GM21526 (cell line): ENCODE results near the gene ZBTB18.

Source experiments
- ATAC-seq: cut with Tn5 transposase; IDR thresholded peaks from one replicate; pipeline ENCODE4 v1.9.1; 2021; ENCODE audit warnings: moderate library complexity; ENCODE audit not compliant: unreplicated experiment, low FRiP score

The ZBTB18 gene

GRCh38 chr1:244085891-244086290 is 34.8 kb downstream of the ZBTB18 start:
- no peak for ATAC-seq

- ATAC-seq = no peak
Observed at GRCh38 chr1:244087021-244087560, 36.0 kb downstream of the ZBTB18 start.

GRCh38 chr1:244087611-244088010 is 36.5 kb downstream of the ZBTB18 start:
- ATAC-seq = no peak

- ATAC-seq = no peak
Observed at GRCh38 chr1:244088161-244088560, 37.1 kb downstream of the ZBTB18 start.

GRCh38 chr1:244089561-244089960 is 38.5 kb downstream of the ZBTB18 start:
- no peak for ATAC-seq

GRCh38 chr1:244090645-244091044 is 39.6 kb downstream of the ZBTB18 start:
- ATAC-seq = no peak

- no peak for ATAC-seq
Observed at GRCh38 chr1:244092293-244092963, 41.3 kb downstream of the ZBTB18 start.

- no peak for ATAC-seq
Observed at GRCh38 chr1:244092964-244093638, 42.0 kb downstream of the ZBTB18 start.

GRCh38 chr1:244094880-244095528 is 43.9 kb downstream of the ZBTB18 start:
- no peak for ATAC-seq

GRCh38 chr1:244095529-244095911 is 44.4 kb downstream of the ZBTB18 start:
- ATAC-seq = no peak

- no peak for ATAC-seq
Observed at GRCh38 chr1:244096066-244096610, 45.1 kb downstream of the ZBTB18 start.

GRCh38 chr1:244096691-244097090 is 45.6 kb downstream of the ZBTB18 start:
- ATAC-seq = no peak

- no peak for ATAC-seq
Observed at GRCh38 chr1:244097523-244098405, 46.7 kb downstream of the ZBTB18 start.

- no peak for ATAC-seq
Observed at GRCh38 chr1:244099258-244099930, 48.3 kb downstream of the ZBTB18 start.

- no peak for ATAC-seq
Observed at GRCh38 chr1:244100276-244100675, 49.2 kb downstream of the ZBTB18 start.

GRCh38 chr1:244100704-244101453 is 49.8 kb downstream of the ZBTB18 start:
- ATAC-seq = no peak

GRCh38 chr1:244102046-244102445 is 51.0 kb downstream of the ZBTB18 start:
- ATAC-seq = no peak

GRCh38 chr1:244102468-244102867 is 51.4 kb downstream of the ZBTB18 start:
- no peak for ATAC-seq
